Head of caudate nucleus (tissue), 42 donors: ENCODE results near the gene PDSS2.
"Not testable (repeated sequence)": the region's sequence is repeated elsewhere in the genome, so short reads cannot be mapped to it uniquely, and the experiment has no call there.

Experiments
- DNase-seq, 42 donors: peaks; one replicate each; pipeline versions ENCODE4 v3.0.0 to v3.0.0-alpha.2; 2020 to 2021; ENCODE audit warnings: mixed read lengths in 7 of 42
- intact Hi-C: fragments of 100-400 bp; cut with DNase I; formaldehyde crosslinking; loops from one replicate; pipeline ENCODE4 v1.15.0; 2022

PDSS2 gene

DNA sequence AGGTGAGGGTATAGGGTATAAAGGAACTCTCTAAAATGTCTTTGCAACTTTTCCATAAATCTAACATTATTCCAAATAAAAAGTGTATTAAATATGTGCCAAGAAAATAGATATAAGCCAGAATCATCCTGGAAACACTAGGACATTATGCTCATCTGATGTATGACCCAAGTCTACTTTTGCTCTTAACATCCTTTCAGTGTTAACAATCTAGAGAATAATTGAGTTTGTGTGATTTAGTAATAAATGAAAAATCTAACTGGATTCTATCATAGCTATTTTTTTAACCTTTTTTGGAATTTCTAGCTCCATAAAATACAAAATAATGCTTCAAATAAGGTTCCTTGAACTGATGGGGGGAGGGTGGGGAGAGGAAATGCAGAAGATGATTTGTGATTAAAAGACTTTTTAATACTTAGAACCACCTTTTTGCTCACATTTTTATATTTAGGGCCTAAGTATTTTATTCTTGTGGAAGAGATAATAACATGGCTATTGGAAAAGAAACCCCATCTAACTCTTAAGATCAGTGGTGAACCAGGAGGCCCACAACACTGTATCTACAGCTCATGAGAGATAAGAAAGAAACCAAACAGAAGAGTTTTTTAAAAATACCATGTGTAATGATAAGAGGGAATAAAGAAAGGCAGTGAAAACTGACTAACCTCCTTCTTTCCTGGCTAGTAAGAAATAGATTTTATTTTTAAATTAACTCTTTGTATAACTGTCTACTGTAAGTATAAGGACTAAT, 68.5 kb downstream of the PDSS2 start:
- DNase-seq: no peak

DNA sequence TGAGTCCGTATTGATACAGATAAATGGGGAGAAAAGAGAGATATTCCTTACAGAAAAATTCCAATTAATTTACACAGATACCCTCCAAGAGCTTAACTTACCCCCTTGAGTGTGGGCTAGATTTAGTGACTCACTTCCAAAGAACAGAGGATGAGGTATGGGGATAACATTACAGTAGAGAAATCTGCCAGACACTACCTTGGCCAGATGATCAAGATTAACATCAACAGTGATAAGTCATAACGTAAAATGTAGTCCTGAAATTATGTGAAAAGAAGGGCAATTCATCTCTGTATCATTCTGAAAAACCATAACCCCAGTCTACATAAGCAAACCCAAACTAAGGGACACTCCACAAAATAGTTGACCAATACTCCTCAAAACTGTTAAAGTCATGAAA, 69.3 kb downstream of the PDSS2 start:
- DNase-seq: no peak
- intact Hi-C loops: no loop called here

More for the DNA sequence above, 68.5 kb downstream of the PDSS2 start:
- intact Hi-C loops: no loop called here

DNA sequence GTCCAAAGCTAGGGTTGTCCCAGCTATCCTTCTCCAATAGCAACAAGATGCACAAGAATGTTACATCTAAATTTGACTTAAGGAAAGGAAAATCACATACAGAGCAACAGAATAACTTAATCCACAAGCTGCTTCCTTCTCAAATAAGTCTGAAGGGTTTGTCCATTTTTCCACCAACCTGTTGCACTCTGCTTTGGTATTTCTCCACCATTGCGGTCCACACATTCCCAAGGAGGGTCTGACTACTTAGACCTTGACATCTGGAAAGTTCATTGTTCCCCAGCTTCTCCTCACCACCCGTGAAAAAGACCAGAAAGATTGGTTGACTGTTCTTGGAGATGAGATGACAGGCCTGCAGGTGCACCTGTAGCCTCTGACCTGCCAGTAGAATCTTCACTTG, 72.5 kb downstream of the PDSS2 start:
- no peak for DNase-seq
- intact Hi-C loops: no loop called here

DNA sequence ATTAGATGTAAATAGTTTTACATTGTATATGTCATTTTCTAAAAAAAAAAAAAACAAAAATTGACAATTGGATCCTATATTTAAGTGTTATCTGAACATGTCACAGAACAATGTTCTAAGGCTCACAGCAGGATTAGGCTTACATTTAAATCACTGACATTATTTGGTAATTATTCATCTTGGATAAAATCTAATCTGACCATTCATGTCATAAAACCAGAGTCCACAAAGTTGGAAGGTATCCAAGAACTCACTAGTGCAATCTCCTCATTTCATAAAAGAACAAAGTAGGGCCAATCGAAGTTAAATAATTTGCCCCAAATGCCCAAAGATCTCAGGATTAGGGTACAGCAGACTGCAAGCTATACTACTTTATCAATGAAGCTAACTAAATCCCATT, 73.0 kb downstream of the PDSS2 start:
- DNase-seq: no peak
- intact Hi-C loops: no loop called here

DNA sequence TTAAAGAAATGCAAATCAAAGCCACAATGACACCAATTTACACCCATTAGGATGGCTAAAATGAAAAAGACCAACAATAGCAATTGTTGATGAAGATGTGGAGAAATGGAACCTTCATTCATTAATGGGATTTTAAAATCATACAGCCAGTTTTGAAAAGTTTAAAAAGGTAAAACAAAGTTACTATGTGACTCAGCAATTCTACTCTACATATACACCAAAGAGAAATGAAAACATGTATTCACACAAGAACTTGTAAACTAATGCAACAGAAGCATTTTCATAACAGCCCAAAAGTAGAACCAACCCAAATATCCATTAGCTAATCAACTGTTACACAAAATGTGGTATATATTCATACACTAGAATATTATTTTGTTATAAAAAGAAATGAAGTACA, 75.7 kb downstream of the PDSS2 start:
- intact Hi-C loops: no loop called here
- no peak for DNase-seq

DNA sequence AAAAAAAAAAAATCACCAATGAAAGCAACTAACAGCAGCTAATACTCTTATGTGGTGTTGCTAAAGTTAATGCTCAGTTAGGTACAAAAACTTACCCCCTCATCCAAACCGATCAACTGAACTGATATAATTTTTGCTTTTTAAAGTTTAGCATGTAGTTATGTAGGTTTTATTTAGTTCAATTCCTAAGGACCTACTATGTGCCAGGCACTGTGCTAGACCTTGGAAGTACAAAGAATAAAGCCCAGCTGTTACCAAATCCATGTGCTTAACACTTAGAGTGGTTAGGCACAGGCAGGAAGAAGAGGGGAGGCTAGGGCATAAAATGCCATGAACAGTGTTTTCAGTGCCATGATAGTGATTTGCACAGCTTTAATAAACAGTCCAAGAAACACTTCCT, 85.1 kb downstream of the PDSS2 start:
- intact Hi-C loops: no loop called here
- DNase-seq: no peak

DNA sequence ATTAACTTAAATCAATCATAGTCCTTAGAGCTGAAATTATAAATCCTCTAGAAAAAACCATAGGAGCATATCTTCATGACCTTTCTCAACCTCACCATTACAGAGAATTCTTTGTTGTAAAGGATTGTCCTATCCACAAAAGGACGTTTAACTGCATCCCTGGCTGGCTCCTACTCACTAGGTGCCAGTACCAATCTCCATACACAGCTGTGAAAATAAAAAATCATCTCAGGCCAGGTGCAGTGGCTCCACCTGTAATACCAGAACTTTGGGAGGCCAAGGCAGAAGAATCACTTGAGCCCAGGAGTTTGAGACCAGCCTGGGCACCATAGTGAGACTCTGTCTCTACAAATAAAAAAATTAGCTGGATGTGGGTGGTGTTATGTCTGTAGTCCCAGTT, 89.9 kb downstream of the PDSS2 start:
- DNase-seq: no peak
- intact Hi-C loops: no loop called here

DNA sequence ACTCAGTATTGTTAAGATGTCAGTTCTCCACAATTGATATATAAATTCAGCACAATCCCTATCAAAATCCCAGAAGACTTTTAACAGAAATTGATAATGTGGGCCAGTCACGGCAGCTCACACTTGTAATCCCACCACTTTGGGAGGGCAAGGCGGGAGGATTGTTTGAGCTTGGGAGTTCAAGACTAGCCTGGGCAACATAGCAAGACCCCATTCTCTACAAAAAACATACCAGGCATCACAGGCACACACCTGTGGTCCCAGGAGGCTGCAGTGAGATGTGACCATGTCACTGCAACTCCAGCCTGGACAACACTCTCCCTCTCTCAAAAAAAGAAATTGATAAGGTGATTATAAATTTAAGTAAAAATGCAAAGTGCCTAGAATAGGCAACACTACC, 90.9 kb downstream of the PDSS2 start:
- DNase-seq: no peak
- intact Hi-C loops: no loop called here

DNA sequence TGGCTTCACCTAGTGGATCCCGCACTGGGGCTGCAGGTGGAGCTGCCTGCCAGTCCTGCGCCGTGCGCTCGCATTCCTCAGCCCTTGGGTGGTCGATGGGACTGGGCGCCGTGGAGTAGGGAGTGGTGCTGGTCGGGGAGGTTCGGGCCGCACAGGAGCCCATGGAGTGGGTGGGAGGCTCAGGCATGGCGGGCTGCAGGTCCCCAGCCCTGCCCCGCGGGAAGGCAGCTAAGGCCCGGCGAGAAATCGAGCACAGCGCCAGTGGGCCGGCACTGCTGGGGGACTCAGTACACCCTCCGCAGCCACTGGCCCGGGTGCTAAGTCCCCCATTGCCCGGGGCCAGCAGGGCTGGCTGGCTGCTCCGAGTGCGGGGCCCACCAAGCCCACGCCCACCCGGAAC, 95.2 kb downstream of the PDSS2 start:
- intact Hi-C loops, DNase-seq: not testable (repeated sequence)

DNA sequence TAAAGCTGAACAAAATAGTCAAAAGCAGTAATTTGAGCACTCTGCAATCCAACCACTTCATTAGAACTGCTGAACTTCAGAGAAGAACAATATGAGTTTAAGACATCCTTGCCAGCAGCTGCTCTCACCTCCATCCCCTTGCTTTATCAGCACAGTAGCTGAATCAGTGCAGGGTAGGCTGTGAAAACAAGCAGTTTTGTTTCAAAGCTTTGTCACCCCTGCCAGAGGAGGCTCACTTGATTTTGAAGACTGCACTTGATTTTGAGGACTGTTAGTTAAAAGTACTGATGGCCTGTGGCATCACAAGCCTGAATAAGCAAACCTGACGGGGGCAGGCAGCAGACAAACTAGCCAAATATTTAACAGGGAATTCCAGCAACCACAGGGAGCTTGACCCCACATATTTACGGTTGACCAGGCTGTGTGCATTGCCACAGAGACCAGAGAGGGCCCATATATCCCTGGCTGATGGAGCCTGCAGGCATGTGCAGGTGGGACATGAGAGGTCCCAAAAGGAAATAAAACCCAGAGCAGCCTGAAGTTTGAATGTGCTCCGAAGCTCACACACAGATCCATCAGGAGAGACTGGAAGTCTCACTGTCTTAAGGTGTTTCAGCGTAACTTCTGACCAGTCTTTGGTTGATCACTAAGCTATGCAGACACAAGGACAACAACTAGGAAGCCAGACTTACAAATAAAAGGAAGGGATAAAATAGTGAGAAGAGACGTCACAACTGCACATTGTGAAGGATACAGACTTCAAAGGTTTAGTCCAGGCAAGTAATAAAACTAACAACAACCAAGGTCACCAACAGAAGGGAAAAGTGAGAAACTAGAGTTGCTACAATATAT, 97.4 kb downstream of the PDSS2 start:
- intact Hi-C loops: no loop called here

DNA sequence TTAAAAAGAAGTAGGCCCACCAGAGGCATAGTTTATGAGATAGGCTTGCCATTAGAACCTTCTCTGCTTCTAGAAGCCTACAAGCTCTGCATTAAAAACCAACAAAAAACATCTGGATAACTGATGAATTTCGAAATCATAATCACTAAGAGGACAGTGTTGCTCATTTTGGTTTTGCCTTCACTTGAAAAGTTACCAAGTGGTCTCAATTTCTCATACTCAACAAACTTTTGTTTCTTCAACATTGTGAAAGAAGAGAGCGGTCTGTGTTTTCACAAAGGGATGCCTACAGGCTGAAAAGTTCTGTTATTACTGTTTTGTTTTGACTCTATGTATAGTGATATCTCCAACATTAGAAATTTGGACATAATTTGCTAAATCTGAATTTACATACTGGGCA, 98.9 kb downstream of the PDSS2 start:
- no peak for DNase-seq
- intact Hi-C loops: no loop called here

More for the DNA sequence above, 97.4 kb downstream of the PDSS2 start:
- DNase-seq: no peak

DNA sequence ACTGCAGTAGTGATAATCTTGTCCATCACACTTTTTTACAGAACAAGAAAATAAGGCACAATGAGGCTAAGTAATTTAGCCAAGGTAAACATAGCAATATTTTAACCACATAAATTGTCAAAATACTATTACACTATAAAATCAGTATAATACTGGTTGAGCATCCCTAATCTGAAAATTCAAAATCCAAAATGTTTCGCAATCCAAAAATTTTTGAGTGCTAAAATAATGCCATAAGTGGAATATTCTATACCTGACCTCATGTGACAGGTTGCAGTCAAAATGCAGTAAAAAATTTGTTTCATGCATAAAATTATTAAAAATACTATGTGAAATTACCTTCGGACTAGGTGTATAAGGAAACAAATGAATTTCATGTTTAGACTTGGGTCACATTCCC, 101.5 kb downstream of the PDSS2 start:
- intact Hi-C loops: no loop called here

DNA sequence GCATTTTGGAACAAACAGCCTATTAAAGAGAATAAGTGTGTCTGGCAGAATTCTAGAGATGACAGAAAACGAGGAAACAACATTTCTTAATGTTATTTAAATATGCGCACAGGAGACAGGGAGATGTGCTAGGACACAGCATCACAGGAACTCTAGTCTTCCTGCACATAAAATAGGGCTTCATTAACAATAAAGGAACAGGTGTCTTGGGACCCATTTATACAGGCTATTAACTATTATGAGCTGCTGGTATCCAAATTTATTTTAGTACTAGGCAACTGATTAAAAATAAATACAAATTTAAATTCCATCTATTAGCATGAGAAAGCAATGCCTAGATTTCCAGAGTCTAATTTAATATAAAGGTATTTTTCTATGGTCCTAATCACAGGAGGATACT, 102.3 kb downstream of the PDSS2 start:
- intact Hi-C loops: no loop called here
- no peak for DNase-seq

More for the DNA sequence above, 101.5 kb downstream of the PDSS2 start:
- DNase-seq: no peak

DNA sequence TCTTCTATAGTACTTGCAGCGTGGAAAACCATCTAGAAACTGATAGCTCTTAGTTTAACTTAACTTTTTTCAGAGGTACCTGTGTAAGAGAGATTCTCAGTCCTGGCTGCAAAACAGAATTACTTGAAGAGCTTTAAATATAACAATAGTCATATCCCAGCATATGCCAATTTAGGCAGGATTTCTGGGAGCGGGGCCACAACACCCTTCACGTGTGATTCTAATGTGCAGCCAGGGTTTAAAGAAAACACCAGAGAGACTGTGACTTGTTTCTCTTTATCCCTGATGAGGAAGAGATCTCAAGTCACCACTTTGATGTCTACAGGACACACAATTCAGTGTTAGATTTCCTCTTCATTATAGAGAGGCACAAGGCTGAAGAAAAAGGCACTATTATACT, 103.7 kb downstream of the PDSS2 start:
- intact Hi-C loops: no loop called here
- DNase-seq: no peak

DNA sequence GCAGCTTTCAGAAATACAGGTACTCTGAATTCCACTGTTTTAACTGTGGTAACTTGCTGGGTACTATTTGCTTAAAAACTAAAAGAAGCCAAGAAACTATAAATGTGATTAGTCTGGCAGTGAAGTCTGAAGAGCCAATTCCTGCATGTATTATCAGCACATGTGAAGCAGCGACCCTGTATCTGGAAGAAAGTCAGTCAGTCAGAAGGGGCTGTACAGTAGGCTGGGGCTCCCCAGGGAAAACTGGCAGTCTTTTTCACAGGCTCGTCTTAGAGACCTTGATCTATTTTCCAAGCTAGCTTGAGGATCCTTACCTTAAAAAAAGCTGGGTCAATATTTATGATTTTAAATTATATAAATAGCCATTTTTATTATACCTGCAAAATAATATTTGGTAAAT, 104.9 kb downstream of the PDSS2 start:
- DNase-seq: no peak
- intact Hi-C loops: no loop called here

DNA sequence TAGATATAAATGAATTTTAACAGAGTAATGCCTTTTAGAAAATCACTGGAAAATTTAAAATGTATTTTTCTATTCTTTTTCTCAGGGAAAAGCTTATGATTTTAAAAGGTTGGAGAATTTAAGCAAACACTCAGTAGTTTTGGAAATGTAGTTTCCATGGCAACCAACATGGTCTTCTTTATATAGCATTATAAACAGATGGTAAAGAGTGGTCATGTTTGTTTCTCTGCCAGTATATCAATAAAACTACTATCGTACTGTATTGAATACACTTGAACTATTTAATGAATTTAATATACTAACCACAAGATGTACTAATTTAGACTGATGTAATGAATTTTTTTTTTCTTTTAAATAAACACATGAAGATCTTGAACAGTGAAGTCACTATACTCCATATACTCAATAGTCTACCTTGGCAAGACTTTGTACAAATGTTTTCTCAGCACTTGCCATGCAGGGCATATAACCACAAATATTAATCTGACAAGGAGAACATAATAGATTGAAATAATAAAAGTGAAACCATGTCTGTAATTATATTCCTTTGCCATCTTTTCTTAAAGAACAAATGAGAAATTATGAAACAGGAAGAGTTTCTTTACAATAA, 105.5 kb downstream of the PDSS2 start:
- DNase-seq: no peak
- intact Hi-C loops: no loop called here

DNA sequence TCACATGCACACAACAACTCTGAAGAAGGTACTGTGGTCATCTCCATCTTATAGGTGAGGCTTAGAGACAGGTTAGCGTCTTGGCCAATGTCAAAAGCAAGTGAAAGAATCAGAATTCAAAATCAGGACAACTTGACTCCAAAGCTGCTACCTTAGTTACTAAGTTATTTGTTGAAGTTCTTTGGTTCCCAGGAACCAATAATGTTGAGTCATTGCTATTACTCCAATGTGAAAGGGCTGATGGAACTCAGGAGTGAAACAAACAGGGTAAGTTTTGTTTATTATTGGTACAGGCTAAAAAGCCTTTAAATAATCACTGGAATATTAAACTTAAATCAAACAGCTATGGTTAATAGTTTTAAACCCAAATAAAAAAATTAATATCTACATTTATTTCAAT, 111.1 kb downstream of the PDSS2 start:
- DNase-seq: no peak
- intact Hi-C loops: no loop called here

DNA sequence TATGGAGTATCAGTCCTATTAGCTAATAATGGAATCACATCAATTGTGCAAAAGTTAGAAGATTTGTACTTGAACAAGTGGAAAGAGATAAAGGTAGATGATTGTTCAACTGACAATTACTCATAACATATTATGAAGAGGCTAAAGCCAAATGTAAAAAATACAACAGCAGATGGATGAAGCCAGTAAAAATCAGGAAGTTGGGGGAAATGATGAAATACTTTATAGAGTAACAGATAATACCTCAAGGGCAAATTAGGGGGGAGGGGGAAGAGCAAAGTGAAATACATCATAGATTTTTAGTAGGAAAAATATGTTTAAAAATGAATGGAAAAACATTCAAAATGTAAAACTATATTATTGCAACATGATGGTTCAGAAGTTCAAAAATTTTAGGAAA, 114.0 kb downstream of the PDSS2 start:
- no peak for DNase-seq
- intact Hi-C loops: no loop called here

DNA sequence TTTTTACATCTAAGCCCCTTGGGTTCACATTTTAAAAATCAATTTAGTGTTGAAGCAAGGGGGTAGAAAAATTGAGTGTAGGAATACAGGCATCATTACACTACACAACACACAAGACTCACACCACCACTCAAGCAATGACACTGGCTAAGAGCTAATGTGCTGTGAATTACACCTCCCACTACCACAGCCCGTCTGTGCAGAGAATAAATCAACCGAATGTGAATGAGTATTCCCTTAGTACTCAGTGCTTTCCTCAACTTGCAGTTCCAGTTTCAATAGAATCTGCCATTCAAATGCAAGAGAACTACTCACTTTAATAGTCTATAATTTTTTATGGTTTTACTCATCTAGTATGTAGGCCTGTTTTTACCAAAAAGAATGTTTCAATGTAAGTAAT, 114.4 kb downstream of the PDSS2 start:
- intact Hi-C loops: no loop called here
- no peak for DNase-seq

DNA sequence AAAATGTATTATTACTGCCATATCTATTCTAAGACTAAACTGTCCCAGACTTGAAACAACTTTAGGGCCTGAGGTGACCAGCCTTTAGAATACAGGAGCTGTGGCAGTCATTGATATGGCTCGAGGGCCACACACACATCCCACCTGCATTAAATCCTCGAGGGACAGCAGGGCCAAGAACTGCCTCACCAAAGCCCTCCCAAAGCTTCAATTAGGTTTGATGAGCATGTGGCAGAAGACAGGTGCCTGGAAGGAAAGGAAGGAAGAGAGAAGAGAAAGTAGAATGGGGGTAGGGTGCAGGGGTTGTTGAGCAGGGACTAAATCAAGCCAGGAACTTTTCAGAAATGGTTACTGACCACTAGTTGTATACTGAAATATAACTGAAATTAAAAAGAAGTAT, 115.0 kb downstream of the PDSS2 start:
- DNase-seq: no peak
- intact Hi-C loops: no loop called here
